Spinal cord (tissue), 10 donors: ENCODE measurements around the gene ITGA2B. TPM values are rescaled to one million over a fixed set of nuclear protein-coding genes. Genes with fewer than 3 reads are reported as not detected.
"Not testable (repeated sequence)": the region's sequence is repeated elsewhere in the genome, so short reads cannot be mapped to it uniquely, and the experiment has no call there.

Experiments used
- DNase-seq, 6 donors: peaks; one replicate each; pipeline versions ENCODE4 v3.0.0 to v3.0.0-alpha.2; 2013 to 2015; ENCODE audit warnings: low spot score in 6 of 6, low read depth in 4 of 6
- H3K27ac ChIP-seq: one replicate; pipeline ENCODE4 v1.5.1; 2013; ENCODE audit warnings: low read depth, low read length, control low read depth
- H3K27me3 ChIP-seq: one replicate; pipeline ENCODE4 v1.6.1; 2013; ENCODE audit warnings: low read length; ENCODE audit not compliant: control insufficient read depth, insufficient read depth
- H3K36me3 ChIP-seq: one replicate; pipeline ENCODE4 v1.6.1; 2013; ENCODE audit warnings: low read length; ENCODE audit not compliant: control insufficient read depth, insufficient read depth
- H3K4me1 ChIP-seq: one replicate; pipeline ENCODE4 v1.6.1; 2013; ENCODE audit warnings: low read length; ENCODE audit not compliant: control insufficient read depth, insufficient read depth
- H3K4me3 ChIP-seq: one replicate; pipeline ENCODE4 v1.5.1; 2013; ENCODE audit warnings: low read depth, low read length, control low read depth
- H3K9me3 ChIP-seq: one replicate; pipeline ENCODE4 v1.6.1; 2013; ENCODE audit warnings: low read length; ENCODE audit not compliant: control insufficient read depth, insufficient read depth
- WGBS: methylation state at CpG from one replicate; pipeline ENCODE4 v1.1.5; 2013; ENCODE audit warnings: missing lambda C conversion rate; ENCODE audit not compliant: insufficient coverage; 5-methylcytosine and 5-hydroxymethylcytosine counted together
- polyA plus RNA-seq, 2 donors: library from polyadenylated mRNA; unstranded; fragments of 120-200 nt; gene quantifications; one replicate each; pipeline ENCODE4 v1.2.1, GENCODE V29; 2013; ENCODE audit not compliant: insufficient read length in 2 of 2
- total RNA-seq, 2 donors: library from RNA; depleted of rRNA in 1 of 2; stranded (reverse); fragments of 120-200 nt in 1 of 2; fragments of >200 nt in 1 of 2; gene quantifications; one replicate each; pipeline versions ENCODE4 v1.2.3 to v1.2.4, GENCODE V29; 2013 to 2014
- donor health status: healthy.

The ITGA2B gene
- total and polyA plus RNA-seq, 4 donors, result 3.9 to 10.2 (median 5.5) TPM

- Histone ChIP-seq H3K36me3 (peaks cover 52% of the 10 kb centered on the region), H3K9me3 (no peaks in the 10 kb centered on the region), H3K27ac (no peak overlapping the region), H3K4me1 (peaks cover 46% of the 10 kb centered on the region), H3K4me3 (no peak overlapping the region), H3K27me3 (no peaks in the 10 kb centered on the region)
- WGBS, result 92% methylated on average over 7 of the region's 9 CpGs
- DNase-seq, result no peak
Measured at GRCh38 chr17:44348234-44348987, 41.0 kb downstream of the ITGA2B start.

DNA sequence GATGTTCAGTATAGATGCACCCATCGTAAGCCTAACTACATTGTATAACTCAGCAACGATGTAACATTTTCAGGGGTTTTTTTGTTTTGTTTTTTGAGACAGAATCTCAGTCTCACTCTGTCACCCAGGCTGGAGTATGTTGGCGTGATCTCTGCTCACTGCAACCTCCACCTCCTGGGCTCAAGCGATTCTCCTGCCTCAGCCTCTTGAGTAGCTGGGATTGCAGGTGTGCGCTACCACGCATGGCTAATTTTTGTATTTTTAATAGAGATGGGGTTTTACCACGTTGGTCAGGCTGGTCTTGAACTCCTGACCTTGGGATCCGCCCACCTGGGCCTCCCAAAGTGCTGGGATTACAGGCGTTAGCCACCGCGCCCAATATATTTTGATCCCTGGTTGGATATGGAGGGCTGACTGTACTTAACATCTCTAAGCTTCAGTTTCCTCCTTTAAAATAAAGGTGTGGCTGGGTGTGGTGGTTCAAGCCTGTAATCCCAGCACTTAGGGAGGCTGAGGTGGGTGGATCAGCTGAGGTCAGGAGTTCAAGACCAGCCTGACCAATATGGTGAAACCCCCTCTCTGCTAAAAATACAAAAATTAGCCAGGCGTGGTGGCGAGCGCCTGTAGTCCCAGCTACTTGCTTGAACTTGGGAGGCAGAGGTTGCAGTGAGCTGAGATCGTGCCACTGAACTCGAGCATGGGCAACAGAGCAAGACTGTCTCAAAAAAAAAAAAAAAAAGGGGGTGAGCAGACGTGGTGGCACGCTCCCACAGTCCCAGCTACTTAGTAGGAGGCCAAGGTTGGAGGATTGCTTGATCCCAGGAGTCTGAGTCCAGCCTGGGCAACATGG lies 42.0 kb downstream of the ITGA2B start:
- not testable (repeated sequence) for H3K27ac ChIP-seq, H3K27me3 ChIP-seq, DNase-seq, H3K4me3 ChIP-seq, H3K9me3 ChIP-seq
- peaks cover 42% of the 10 kb centered on the region for H3K36me3 ChIP-seq
- peaks cover 36% of the 10 kb centered on the region for H3K4me1 ChIP-seq
- 77% methylated on average over 5 of the region's 18 CpGs for WGBS

- DNase-seq, result no peak
- H3K27ac ChIP-seq, result peak overlapping the region; percentile 83
- H3K27me3 ChIP-seq, result peaks cover 3% of the 10 kb centered on the region
- no peaks in the 10 kb centered on the region for H3K9me3 ChIP-seq
- H3K4me1 ChIP-seq, result peaks cover 30% of the 10 kb centered on the region
- 65% methylated on average over 12 of the region's 13 CpGs for WGBS
- H3K36me3 ChIP-seq, result peaks cover 30% of the 10 kb centered on the region
- peak overlapping the region; percentile 89 for H3K4me3 ChIP-seq
Measured at GRCh38 chr17:44346064-44346844, 43.2 kb downstream of the ITGA2B start.

GRCh38 chr17:44345454-44346026 lies 43.9 kb downstream of the ITGA2B start:
- Histone ChIP-seq H3K36me3 (peaks cover 23% of the 10 kb centered on the region), H3K9me3 (no peaks in the 10 kb centered on the region), H3K27me3 (peaks cover 3% of the 10 kb centered on the region), H3K4me1 (peaks cover 24% of the 10 kb centered on the region), H3K27ac (peak overlapping the region; percentile 83), H3K4me3 (peak overlapping the region; percentile 89)
- peak in 3 of 6 donors; percentile 56 to 96 (median 94) for DNase-seq
- WGBS, result 0% methylated on average over 4 of the region's 21 CpGs

GRCh38 chr17:44344939-44345453 lies 44.5 kb downstream of the ITGA2B start, which contains the start of gene GRN:
Gene GRN (plus strand): TSS chr17:44345302. CDS start chr17:44349165, 3,863 bp downstream.
- H3K27me3 ChIP-seq, result peaks cover 3% of the 10 kb centered on the region
- H3K36me3 ChIP-seq, result peaks cover 17% of the 10 kb centered on the region
- WGBS, result 0% methylated on average over 16 of the region's 26 CpGs
- peak within 1 kb of the TSS; percentile 89 for H3K4me3 ChIP-seq
- peak; percentile 98 to 100 (median 99) for DNase-seq
- peaks cover 21% of the 10 kb centered on the region for H3K4me1 ChIP-seq
- H3K27ac ChIP-seq, result peak within 1 kb of the TSS; percentile 83
- no peaks in the 10 kb centered on the region for H3K9me3 ChIP-seq

DNA sequence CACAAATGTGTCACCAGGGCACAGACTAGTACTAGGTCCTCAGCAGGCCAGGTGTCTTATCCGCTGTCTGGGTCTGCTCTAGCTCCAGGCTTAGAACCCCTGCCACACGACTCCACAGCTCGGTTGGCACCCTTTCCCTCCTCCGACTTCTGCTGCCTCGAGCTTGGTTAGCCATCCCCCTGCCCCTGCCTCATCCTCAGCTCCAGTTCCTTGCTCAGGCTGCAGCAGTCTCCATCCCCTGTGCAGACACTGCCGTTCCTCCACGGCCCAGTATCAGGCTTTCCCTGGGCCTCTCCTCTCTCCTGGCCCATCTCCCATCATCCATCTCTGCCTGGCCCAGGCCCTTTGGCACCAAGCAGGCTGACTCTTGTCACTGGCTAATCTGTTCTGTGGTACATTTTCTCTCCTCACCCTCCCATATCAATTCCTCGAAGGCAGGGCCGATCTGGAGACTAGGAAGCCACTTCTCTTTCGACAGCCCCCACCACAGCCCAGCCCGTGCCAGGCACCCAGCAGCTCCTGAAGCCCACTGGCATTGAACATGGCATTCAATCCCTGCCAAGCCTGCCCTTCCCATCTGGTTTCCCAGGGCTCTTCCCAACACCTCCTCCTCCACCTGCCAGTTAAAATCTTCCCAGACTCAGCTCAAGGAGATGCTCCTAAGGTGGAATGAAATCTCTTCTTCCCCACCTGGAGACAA lies 45.8 kb downstream of the ITGA2B start:
- peaks cover 3% of the 10 kb centered on the region for H3K27me3 ChIP-seq
- H3K4me3 ChIP-seq, result no peak overlapping the region
- 65% methylated on average over 11 of the region's 11 CpGs for WGBS

DNA sequence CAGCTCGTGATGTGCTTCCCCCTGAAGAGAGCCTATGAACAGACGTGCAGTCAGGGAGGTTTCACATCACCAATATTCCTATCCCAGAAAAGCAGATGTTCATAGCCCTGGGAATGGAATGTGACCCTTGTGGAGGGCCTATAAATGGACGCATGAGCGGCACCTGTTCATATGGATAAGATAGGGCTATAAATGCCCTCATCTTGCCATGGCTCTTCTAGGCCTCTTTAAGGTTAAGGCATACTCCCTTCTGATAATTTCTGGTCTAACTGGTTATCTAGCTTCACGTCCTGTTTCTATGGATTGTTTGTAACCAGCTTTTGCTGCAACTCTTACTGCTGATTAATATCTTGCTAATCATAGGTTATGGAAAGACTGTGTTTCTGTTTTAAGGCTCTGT lies 48.9 kb downstream of the ITGA2B start:
- peaks cover 12% of the 10 kb centered on the region for H3K4me1 ChIP-seq
- DNase-seq, H3K4me3 ChIP-seq, H3K36me3 ChIP-seq, H3K27me3 ChIP-seq, H3K27ac ChIP-seq, H3K9me3 ChIP-seq: not testable (repeated sequence)
- WGBS, result 90% methylated on average over 3 of the region's 5 CpGs

More for the DNA sequence above, 45.8 kb downstream of the ITGA2B start:
- DNase-seq, result peak in 1 of 6 donors; percentile 41
- H3K36me3 ChIP-seq, result peaks cover 4% of the 10 kb centered on the region
- H3K9me3 ChIP-seq, result no peaks in the 10 kb centered on the region
- H3K27ac ChIP-seq, result no peak overlapping the region
- peaks cover 21% of the 10 kb centered on the region for H3K4me1 ChIP-seq

DNA sequence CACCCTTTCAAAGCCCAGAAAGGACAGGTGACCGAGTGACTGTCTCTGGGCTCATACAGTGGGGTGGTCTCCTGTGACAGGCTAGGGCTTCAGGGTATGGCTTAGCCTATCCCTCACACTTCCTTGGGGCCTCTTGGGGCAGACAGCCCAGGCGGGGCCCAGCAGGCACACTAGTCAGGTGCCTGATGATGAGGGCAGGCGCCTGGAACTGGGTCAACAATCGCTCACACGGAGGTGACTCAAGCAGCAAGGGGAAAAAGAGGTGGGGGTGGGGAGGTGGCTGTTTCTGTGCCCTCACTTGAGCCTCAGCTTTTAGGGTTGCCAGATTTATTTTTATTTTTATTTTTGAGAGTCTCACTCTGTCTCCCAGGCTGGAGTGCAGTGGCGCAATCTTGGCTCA lies 50.7 kb downstream of the ITGA2B start:
- no peaks in the 10 kb centered on the region for H3K36me3 ChIP-seq
- 54% methylated on average over 5 of the region's 6 CpGs for WGBS
- peaks cover 3% of the 10 kb centered on the region for H3K27me3 ChIP-seq
- no peak overlapping the region for H3K27ac ChIP-seq
- H3K4me3 ChIP-seq, result no peak overlapping the region
- no peaks in the 10 kb centered on the region for H3K4me1 ChIP-seq
- H3K9me3 ChIP-seq, result no peaks in the 10 kb centered on the region
- DNase-seq, result no peak
